GM12865 (cell line): ENCODE results near the gene TCEAL3.

Experiments
- DNase-seq: peaks from one replicate; pipeline ENCODE4 v3.0.0; 2010; ENCODE audit warnings: low read depth
- H3K4me3 ChIP-seq: 2 replicates; pipeline ENCODE4 v1.5.1; 2011; ENCODE audit warnings: mild to moderate bottlenecking, low read depth, low read length, control low read depth
- TF ChIP-seq, protein P1 (sequence below): IDR thresholded peaks from 2 replicates; pipeline ENCODE4 v1.5.1; 2011; ENCODE audit warnings: low read length, control low read depth, low read depth, inconsistent platforms; ENCODE audit not compliant: insufficient read depth; ENCODE audit errors: missing control alignments

TCEAL3 gene

DNA sequence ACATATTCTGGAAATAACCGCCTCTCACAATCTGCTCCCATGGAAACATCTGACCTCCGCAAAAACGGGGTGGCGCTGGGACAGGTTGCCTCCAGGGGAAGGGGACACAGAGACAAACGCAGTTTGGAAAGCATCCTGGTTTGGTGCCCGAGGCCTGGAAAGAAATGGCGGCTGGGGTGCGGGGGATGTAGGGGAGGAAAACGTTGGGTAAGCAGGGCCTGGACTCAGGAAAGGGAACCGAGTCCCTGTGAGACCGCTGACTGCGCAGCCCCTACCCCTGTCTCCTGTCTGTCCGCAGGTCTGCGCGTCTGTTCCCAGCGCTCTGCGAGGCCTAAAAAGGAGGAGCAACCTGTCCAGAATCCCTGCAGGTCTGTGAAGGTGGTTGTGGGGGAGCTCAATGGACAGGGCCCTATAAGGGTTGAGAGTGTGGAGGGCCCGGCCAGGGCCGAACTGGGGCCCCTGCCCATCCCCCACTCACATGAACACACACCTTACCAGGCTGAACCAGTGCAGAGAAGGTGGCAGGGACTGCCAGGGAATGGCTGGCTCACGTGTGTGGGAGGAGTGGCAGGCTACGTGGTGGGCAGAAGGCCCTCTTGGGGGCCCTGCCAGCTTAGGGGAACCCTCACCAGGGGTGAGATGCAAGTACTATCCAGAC is 672 bp downstream of the TCEAL3 start:
- peak; percentile 1 for DNase-seq
- TF ChIP-seq, protein P1, sequence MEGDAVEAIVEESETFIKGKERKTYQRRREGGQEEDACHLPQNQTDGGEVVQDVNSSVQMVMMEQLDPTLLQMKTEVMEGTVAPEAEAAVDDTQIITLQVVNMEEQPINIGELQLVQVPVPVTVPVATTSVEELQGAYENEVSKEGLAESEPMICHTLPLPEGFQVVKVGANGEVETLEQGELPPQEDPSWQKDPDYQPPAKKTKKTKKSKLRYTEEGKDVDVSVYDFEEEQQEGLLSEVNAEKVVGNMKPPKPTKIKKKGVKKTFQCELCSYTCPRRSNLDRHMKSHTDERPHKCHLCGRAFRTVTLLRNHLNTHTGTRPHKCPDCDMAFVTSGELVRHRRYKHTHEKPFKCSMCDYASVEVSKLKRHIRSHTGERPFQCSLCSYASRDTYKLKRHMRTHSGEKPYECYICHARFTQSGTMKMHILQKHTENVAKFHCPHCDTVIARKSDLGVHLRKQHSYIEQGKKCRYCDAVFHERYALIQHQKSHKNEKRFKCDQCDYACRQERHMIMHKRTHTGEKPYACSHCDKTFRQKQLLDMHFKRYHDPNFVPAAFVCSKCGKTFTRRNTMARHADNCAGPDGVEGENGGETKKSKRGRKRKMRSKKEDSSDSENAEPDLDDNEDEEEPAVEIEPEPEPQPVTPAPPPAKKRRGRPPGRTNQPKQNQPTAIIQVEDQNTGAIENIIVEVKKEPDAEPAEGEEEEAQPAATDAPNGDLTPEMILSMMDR, result no peak
- H3K4me3 ChIP-seq, result peak overlapping the region; percentile 49

DNA sequence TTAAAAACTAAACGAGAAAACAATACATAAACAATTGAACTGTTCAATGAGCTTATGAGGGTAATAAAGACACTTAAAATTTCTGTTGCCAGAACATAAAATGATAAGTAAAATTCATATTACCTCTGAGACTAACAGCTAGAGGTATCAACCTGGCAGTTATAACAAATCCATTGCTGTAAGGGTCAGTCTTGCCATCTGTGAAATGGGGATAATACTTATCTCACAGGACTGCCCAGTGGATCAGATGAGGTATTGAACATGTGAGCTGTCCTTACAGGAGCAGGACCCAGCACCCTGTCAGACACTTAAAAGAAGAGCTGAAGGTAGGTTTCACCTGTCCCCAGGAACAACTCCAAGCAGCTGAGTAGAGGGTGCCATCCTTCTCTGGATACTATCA is 2.5 kb downstream of the TCEAL3 start:
- TF ChIP-seq, protein P1, result no peak
- DNase-seq, result no peak
- H3K4me3 ChIP-seq, result no peak overlapping the region

DNA sequence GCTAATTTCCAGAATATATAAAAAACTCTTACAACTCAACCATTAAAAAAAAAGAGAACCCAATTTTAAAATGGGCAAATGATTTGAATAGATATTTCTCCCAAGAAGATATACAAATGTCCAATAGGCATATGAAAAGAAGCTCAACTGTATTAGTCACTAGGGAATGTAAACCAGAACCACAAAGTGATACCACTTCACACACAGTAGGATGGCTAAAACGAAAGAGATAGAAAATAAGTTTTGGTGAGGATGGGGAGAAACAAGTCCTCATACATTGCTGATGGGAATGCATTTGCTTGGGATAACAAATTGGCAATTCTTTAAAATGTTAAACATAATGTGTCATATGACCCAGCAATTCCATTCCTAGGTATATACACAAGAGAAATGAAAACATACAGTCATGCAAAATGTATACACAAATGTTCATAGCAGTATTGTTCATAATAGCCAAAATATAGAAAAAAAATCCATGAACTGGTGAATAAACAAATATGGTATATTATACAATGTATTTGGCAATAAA is 5.7 kb downstream of the TCEAL3 start:
- DNase-seq, result no peak
- TF ChIP-seq, protein P1, result no peak
- H3K4me3 ChIP-seq, result no peak overlapping the region

DNA sequence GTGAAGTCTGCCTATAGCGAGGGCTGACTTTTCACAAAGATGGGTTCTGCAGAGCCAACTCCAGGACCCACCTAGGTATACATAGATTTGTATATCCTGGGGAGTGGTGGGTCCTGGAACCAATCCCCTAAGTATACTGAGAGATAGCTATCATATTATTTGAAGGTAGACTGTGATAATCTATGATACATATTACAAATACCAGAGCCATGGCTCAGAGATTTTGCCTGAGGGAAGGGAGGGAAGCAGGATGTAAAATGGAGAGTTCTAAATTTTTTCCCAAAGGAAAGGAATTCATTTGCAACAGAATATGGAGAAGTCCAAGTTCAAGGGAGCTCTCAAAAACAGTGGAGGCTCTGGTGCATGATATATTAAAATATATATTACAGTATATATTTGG is 7.2 kb downstream of the TCEAL3 start:
- no peak for DNase-seq
- no peak overlapping the region for H3K4me3 ChIP-seq
- TF ChIP-seq, protein P1, result no peak

DNA sequence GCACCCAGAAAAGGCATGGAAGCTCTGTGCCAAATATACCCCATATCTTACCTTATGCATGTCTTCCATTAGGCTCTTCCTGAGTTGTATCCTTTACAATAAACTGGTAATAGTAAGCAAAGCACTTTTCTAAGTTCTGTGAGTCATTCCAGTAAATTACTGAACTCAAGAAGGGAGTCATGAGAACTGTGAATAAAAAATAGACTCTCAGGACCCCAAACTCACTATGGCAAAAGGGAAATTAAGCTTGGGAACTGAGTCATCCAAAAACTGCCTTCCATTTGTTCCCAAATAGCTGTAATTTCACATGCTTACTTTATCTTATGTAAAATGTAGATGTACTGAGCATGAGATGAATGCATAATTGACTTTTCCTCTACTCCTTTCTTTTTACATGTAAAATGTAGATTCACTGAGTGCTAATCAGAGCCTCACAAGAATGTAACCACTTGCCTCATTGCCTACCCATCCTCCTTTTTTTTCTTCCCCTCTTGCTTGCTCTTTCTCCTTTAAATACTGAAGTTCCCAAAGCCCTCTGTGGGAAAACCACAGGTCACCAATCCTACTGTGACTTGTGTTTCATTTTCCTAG is 8.1 kb downstream of the TCEAL3 start:
- TF ChIP-seq, protein P1, result no peak

DNA sequence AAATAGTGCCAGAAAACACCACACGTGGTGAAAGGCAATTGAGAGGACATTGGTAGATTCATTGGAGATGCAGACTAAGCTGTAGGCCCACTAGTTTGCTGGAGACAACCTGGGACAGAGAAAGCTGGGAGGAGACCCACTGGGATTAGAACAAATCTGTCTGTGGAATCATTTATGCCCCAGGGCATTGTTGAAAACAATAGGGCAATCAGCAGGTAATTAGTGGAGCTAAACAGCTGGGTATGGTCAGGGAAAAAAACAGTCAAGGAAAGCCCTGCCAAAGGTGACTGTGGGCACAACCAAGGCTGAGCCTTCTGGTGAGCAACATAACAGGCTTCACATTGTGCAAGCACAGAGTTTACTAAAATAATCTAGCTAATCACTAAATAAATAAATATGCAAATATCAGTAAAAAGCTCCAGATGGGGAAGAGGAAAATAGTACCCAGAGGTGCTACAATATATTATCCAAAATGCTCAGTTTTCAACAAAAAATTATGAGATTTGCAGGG is 9.0 kb downstream of the TCEAL3 start:
- DNase-seq, result no peak
- TF ChIP-seq, protein P1, result no peak
- H3K4me3 ChIP-seq, result no peak overlapping the region

More for the DNA sequence above, 8.1 kb downstream of the TCEAL3 start:
- no peak for DNase-seq
- no peak overlapping the region for H3K4me3 ChIP-seq

DNA sequence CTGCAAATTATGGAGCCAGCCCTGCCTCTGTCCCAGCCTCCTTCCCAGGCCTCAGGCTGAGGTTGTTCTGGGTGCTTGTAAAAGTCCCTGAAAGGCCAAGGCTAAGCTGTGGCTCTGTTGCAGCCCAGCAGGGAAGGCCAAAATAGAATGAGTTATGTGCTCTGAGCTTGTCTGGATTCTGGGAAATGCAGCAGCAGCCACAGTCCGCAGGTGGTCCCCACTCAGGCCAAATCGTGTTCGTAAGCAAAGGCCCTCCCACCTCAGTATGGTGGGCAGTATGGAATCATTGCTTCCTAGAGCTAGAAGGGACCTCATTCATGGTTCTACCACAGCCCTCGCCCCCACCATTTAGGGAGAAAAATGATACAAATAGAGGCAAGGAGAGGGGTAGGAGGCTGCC is 16.3 kb downstream of the TCEAL3 start:
- no peak for DNase-seq
- TF ChIP-seq, protein P1, result no peak
- no peak overlapping the region for H3K4me3 ChIP-seq
